Measurements from ENCODE around the gene LBHD2. TPM values are rescaled to one million over a fixed set of nuclear protein-coding genes. Genes with fewer than 3 reads are reported as not detected.

The LBHD2 gene
- total and polyA plus RNA-seq, 2 of the 13 experiments (the other 11 are each of a cell fraction or from before 2014, with no cell fraction given), result 0.67 to 1.00 TPM

- no peak for TF ChIP-seq ZNF512 (CRISPR knock-in tag; IDR thresholded peaks at IDR 0.05)
- no peak for TF ChIP-seq HNF4G (IDR thresholded peaks at IDR 0.05; ENCODE audit: borderline replicate concordance, low read depth, low read length)
- no peak for TF ChIP-seq HNF4G (CRISPR knock-in tag; IDR thresholded peaks at IDR 0.05; ENCODE audit: borderline replicate concordance, low read depth)
- TF ChIP-seq CERS6 (CRISPR knock-in tag; IDR thresholded peaks at IDR 0.05), result no peak
- no peak for TF ChIP-seq KIAA2018 (CRISPR knock-in tag; IDR thresholded peaks at IDR 0.05; ENCODE audit: borderline replicate concordance)
- no peak for TF ChIP-seq ZEB1 (IDR thresholded peaks at IDR 0.05; ENCODE audit: insufficient replicate concordance, low read depth)
- no peak for TF ChIP-seq IRF1 (CRISPR knock-in tag; IDR thresholded peaks at IDR 0.05; ENCODE audit: low read depth)
- TF ChIP-seq PRDM15 (CRISPR knock-in tag; IDR thresholded peaks at IDR 0.05), result no peak
- TF ChIP-seq RARA (CRISPR knock-in tag; IDR thresholded peaks at IDR 0.05), result peak; percentile 40; the same call in 1 of the 2 replicates
- TF ChIP-seq ZFYVE20 (CRISPR knock-in tag; IDR thresholded peaks at IDR 0.05; ENCODE audit: borderline replicate concordance, low read depth), result no peak
- no peak for TF ChIP-seq ZNF724P (CRISPR knock-in tag; IDR thresholded peaks at IDR 0.05; ENCODE audit: borderline replicate concordance)
Observed at GRCh38 chr14:103097994-103098957, 14.3 kb downstream of the LBHD2 start (continued).
